H1 (cell line): ENCODE data around the gene PSIP1. TPM values are rescaled to one million over a fixed set of nuclear protein-coding genes. Genes with fewer than 3 reads are reported as not detected.

ENCODE experiments used
- CTCF ChIA-PET: fragments of 300-600 bp; sonication (Branson Sonifier 250); formaldehyde crosslinking; loops from one replicate; lab custom pipeline; 2021; ENCODE audit not compliant: partially characterized antibody; lab: Charles Lee
- POLR2A ChIA-PET: fragments of 300-600 bp; sonication (Branson Sonifier 250); formaldehyde crosslinking; loops from one replicate; lab custom pipeline; 2021; ENCODE audit warnings: inconsistent platforms; ENCODE audit not compliant: partially characterized antibody; lab: Charles Lee
- DNase-seq, 2 experiments: peaks; one replicate each; pipeline versions ENCODE4 v3.0.0 to v3.0.0-alpha.2; 2010 to 2022; ENCODE audit warnings: low spot score in 2 of 2, low read depth in 1 of 2, mixed read lengths in 1 of 2
- FAIRE-seq: peaks from 2 replicates; lab custom pipeline; 2011; peaks lifted over from hg19 to GRCh38; lab: Jason Lieb, UNC
- H2AFZ ChIP-seq: 2 replicates; pipeline ENCODE4 v1.8.1; 2012; ENCODE audit warnings: low read length, inconsistent platforms
- H2AK5ac ChIP-seq: 2 replicates; pipeline ENCODE4 v1.6.1; 2013; ENCODE audit warnings: low read depth, low read length
- H2BK120ac ChIP-seq: replicated peaks from 2 replicates; pipeline ENCODE3; 2013; ENCODE audit warnings: low read depth, low read length, inconsistent platforms
- H2BK12ac ChIP-seq: 2 replicates; pipeline ENCODE4 v1.6.1; 2013; ENCODE audit warnings: low read depth, low read length
- H2BK15ac ChIP-seq: 2 replicates; pipeline ENCODE4 v1.6.1; 2013; ENCODE audit warnings: low read length
- H2BK20ac ChIP-seq: 2 replicates; pipeline ENCODE4 v1.6.1; 2013; ENCODE audit warnings: low read length
- H2BK5ac ChIP-seq: 2 replicates; pipeline ENCODE4 v1.6.1; 2013; ENCODE audit warnings: low read depth, low read length
- H3K14ac ChIP-seq: 2 replicates; pipeline ENCODE4 v1.6.1; 2013; ENCODE audit warnings: inconsistent platforms; ENCODE audit not compliant: insufficient read length
- H3K18ac ChIP-seq: 2 replicates; pipeline ENCODE4 v1.6.1; 2013; ENCODE audit warnings: low read length; ENCODE audit errors: extremely low read depth
- H3K23ac ChIP-seq: 2 replicates; pipeline ENCODE4 v1.6.1; 2013; ENCODE audit warnings: inconsistent platforms; ENCODE audit not compliant: insufficient read length
- H3K23me2 ChIP-seq: 2 replicates; pipeline ENCODE4 v1.6.1; 2013; ENCODE audit warnings: low read depth, low read length
- H3K27ac ChIP-seq: 2 replicates; pipeline ENCODE4 v1.6.1; 2011; ENCODE audit warnings: low read depth, low read length, inconsistent platforms
- H3K27me3 ChIP-seq, 4 experiments: replicated peaks in 1 of 4; 1 replicate in 1 of 4; 2 replicates in 3 of 4; pipeline versions ENCODE4 v1.6.1 to v1.8.1; 2011 to 2013; ENCODE audit warnings: low read length in 3 of 4, mild to moderate bottlenecking in 3 of 4, inconsistent platforms in 2 of 4, mixed read lengths in 2 of 4, moderate library complexity in 1 of 4; ENCODE audit not compliant: control insufficient read depth in 3 of 4, insufficient read depth in 3 of 4; ENCODE audit errors: extremely low read depth in 1 of 4
- H3K36me3 ChIP-seq, 4 experiments: 2 replicates each; pipeline versions ENCODE4 v1.6.1 to v1.8.1; 2011 to 2013; ENCODE audit warnings: mild to moderate bottlenecking in 4 of 4, low read length in 3 of 4, moderate library complexity in 2 of 4, control low read depth in 1 of 4, inconsistent platforms in 1 of 4; ENCODE audit not compliant: insufficient read depth in 4 of 4, control insufficient read depth in 2 of 4
- H3K4ac ChIP-seq: replicated peaks from 2 replicates; pipeline ENCODE3; 2013; ENCODE audit warnings: low read length, low read depth, mixed read lengths, inconsistent platforms; ENCODE audit not compliant: insufficient read length
- H3K4me1 ChIP-seq, 4 experiments: replicated peaks in 1 of 4; 1 replicate in 1 of 4; 2 replicates in 3 of 4; pipeline versions ENCODE4 v1.6.1 to v1.8.1; 2011 to 2013; ENCODE audit warnings: low read length in 3 of 4, inconsistent platforms in 2 of 4, mixed read lengths in 1 of 4; ENCODE audit not compliant: insufficient read depth in 4 of 4, control insufficient read depth in 3 of 4
- H3K4me2 ChIP-seq, 2 experiments: 2 replicates each; pipeline versions ENCODE4 v1.6.1 to v1.8.1; 2011 to 2013; ENCODE audit warnings: low read depth in 2 of 2, low read length in 2 of 2, control low read depth in 1 of 2, inconsistent platforms in 1 of 2, mild to moderate bottlenecking in 1 of 2; ENCODE audit not compliant: insufficient read depth in 1 of 2
- H3K4me3 ChIP-seq, 4 experiments: fragments of 200-600, 300-600 bp in 1 of 4; sonication (generic), shearing (Covaris generic), sonication (Bioruptor Twin) in 1 of 4; 2 replicates each; pipeline versions ENCODE4 v1.5.1 to v1.8.1; 2011 to 2016; ENCODE audit warnings: low read length in 4 of 4, low read depth in 3 of 4, control low read depth in 2 of 4, inconsistent platforms in 2 of 4, mild to moderate bottlenecking in 2 of 4, mixed read lengths in 1 of 4, moderate library complexity in 1 of 4; ENCODE audit not compliant: insufficient read depth in 2 of 4; ENCODE audit errors: extremely low read depth in 1 of 4
- H3K56ac ChIP-seq: replicated peaks from 2 replicates; pipeline ENCODE3; 2013; ENCODE audit warnings: low read depth, mild to moderate bottlenecking, mixed read lengths, low read length, inconsistent platforms; ENCODE audit not compliant: insufficient read length
- H3K79me1 ChIP-seq: 2 replicates; pipeline ENCODE4 v1.6.1; 2013; ENCODE audit warnings: low read depth, low read length, control low read depth
- H3K79me2 ChIP-seq, 2 experiments: 2 replicates each; pipeline versions ENCODE4 v1.6.1 to v1.8.1; 2012 to 2013; ENCODE audit warnings: low read length in 2 of 2, mild to moderate bottlenecking in 2 of 2, inconsistent platforms in 1 of 2; ENCODE audit not compliant: insufficient read depth in 2 of 2, control insufficient read depth in 1 of 2
- H3K9ac ChIP-seq, 4 experiments: replicated peaks in 1 of 4; 1 replicate in 1 of 4; 2 replicates in 3 of 4; pipeline versions ENCODE4 v1.6.1 to v1.8.1; 2011 to 2013; ENCODE audit warnings: low read depth in 3 of 4, low read length in 3 of 4, control low read depth in 2 of 4, mild to moderate bottlenecking in 2 of 4, moderate library complexity in 2 of 4, inconsistent platforms in 1 of 4; ENCODE audit errors: extremely low read depth in 1 of 4
- H3K9me3 ChIP-seq, 2 experiments: 2 replicates each; pipeline versions ENCODE4 v1.6.1 to v1.8.1; 2012 to 2013; ENCODE audit warnings: mild to moderate bottlenecking in 2 of 2, moderate library complexity in 2 of 2, control low read depth in 1 of 2, inconsistent platforms in 1 of 2, low read depth in 1 of 2, low read length in 1 of 2, mixed read lengths in 1 of 2; ENCODE audit not compliant: insufficient read depth in 2 of 2
- H4K20me1 ChIP-seq, 2 experiments: replicated peaks in 1 of 2; 2 replicates each; pipeline versions ENCODE3 to v1.8.1; 2011 to 2013; ENCODE audit warnings: inconsistent platforms in 2 of 2, low read length in 2 of 2, mild to moderate bottlenecking in 1 of 2; ENCODE audit not compliant: insufficient read depth in 2 of 2, control insufficient read depth in 1 of 2
- H4K5ac ChIP-seq: 2 replicates; pipeline ENCODE4 v1.6.1; 2013; ENCODE audit warnings: low read length, low read depth, mixed read lengths, inconsistent platforms; ENCODE audit not compliant: insufficient read length
- H4K8ac ChIP-seq: 2 replicates; pipeline ENCODE4 v1.8.0; 2013; ENCODE audit warnings: mild to moderate bottlenecking, moderate library complexity, low read length, inconsistent platforms; ENCODE audit not compliant: insufficient read depth; ENCODE audit errors: extremely low read depth
- H4K91ac ChIP-seq: replicated peaks from 2 replicates; pipeline ENCODE3; 2013; ENCODE audit warnings: low read length, mixed read lengths, inconsistent platforms; ENCODE audit not compliant: insufficient read length
- BRCA1 ChIP-seq: IDR thresholded peaks from 2 replicates; pipeline ENCODE4 v1.6.1; 2012; ENCODE audit warnings: low read depth, low read length, improper control_type of control experiment
- CBX5 ChIP-seq: fragments of 300-800, 300-1000 bp; sonication (generic); IDR thresholded peaks from 2 replicates; pipeline ENCODE4 v1.7.1; 2016; ENCODE audit warnings: antibody characterized with exemption, low read length, low read depth
- CEBPB ChIP-seq: IDR thresholded peaks from 2 replicates; pipeline ENCODE4 v1.6.1; 2012; ENCODE audit warnings: low read depth, low read length
- CTBP2 ChIP-seq: IDR thresholded peaks from 2 replicates; pipeline ENCODE4 v1.7.0; 2011; ENCODE audit warnings: borderline replicate concordance, mild to moderate bottlenecking, moderate library complexity, mixed read lengths, low read length; ENCODE audit not compliant: insufficient read depth, insufficient read length
- EGR1 ChIP-seq: IDR thresholded peaks from 2 replicates; pipeline ENCODE4 v1.6.1; 2011; ENCODE audit warnings: low read depth, low read length, borderline replicate concordance
- FOSL1 ChIP-seq: IDR thresholded peaks from 2 replicates; pipeline ENCODE4 v1.6.1; 2011; ENCODE audit warnings: mild to moderate bottlenecking, low read depth, low read length, moderate library complexity; ENCODE audit not compliant: insufficient read depth
- KDM1A ChIP-seq: fragments of 200-600, 300-600 bp; sonication (generic); IDR thresholded peaks from 2 replicates; pipeline ENCODE4 v1.7.1; 2016; ENCODE audit warnings: mild to moderate bottlenecking, low read length, borderline replicate concordance
- MAFK ChIP-seq: IDR thresholded peaks from 2 replicates; pipeline ENCODE4 v1.6.1; 2012; ENCODE audit warnings: low read depth, mild to moderate bottlenecking, improper control_type of control experiment, low read length
- POLR2A ChIP-seq, 2 experiments: IDR thresholded peaks; 1 replicate in 1 of 2; 2 replicates in 1 of 2; pipeline ENCODE4 v1.6.1; 2011; ENCODE audit warnings: low read depth in 2 of 2, low read length in 2 of 2, mild to moderate bottlenecking in 2 of 2; ENCODE audit errors: control extremely low read depth in 1 of 2
- SIRT6 ChIP-seq: IDR thresholded peaks from one replicate; pipeline ENCODE4 v1.7.1; 2012; ENCODE audit warnings: low read length, inconsistent platforms
- TBP ChIP-seq: IDR thresholded peaks from 2 replicates; pipeline ENCODE4 v1.6.1; 2011; ENCODE audit warnings: low read depth, low read length, improper control_type of control experiment
- ZNF274 ChIP-seq: IDR thresholded peaks from 2 replicates; pipeline ENCODE4 v1.7.0; 2012; ENCODE audit warnings: low read length, borderline replicate concordance; ENCODE audit errors: extremely low read depth
- WGBS, 2 experiments: shearing (Covaris generic) in 1 of 2; methylation state at CpG; one replicate each; pipeline versions ENCODE4 v1.1.6 to v1.1.7; 2013 to 2015; ENCODE audit warnings: low lambda C conversion rate in 2 of 2, mixed read lengths in 2 of 2, inconsistent platforms in 1 of 2, low coverage in 1 of 2, missing lambda C conversion rate in 1 of 2; ENCODE audit not compliant: insufficient replicate concordance in 2 of 2, insufficient coverage in 1 of 2, insufficient read length in 1 of 2; ENCODE audit errors: extremely low coverage in 1 of 2, missing lambda C conversion rate in 1 of 2; 5-methylcytosine and 5-hydroxymethylcytosine counted together
- polyA plus RNA-seq, 7 experiments: library from polyadenylated mRNA; depleted of rRNA in 3 of 7; stranded (reverse) in 5 of 7; unstranded in 2 of 7; fragments of >200 nt in 5 of 7; fragments of 200-250 nt in 2 of 7; gene quantifications; 1 replicate in 5 of 7; 2 replicates in 1 of 7; 4 replicates in 1 of 7; pipeline versions ENCODE4 v1.2.1 to v1.2.3, GENCODE V29; 2011 to 2013; ENCODE audit warnings: missing spikeins in 2 of 7, mixed read lengths in 2 of 7
- total RNA-seq: library from RNA; stranded (reverse); fragmentation: NEBNext Ultra II Directional; extraction: Animal tissue kit (Norgen Biotek cat#: 25700); gene quantifications from 2 replicates; pipeline ENCODE4 v1.2.1, GENCODE V29; 2021

PSIP1 gene
- total and polyA plus RNA-seq, 2 of the 8 experiments (the other 6 are each of a cell fraction or from before 2014, with no cell fraction given) = 63.3 to 387 TPM

DNA sequence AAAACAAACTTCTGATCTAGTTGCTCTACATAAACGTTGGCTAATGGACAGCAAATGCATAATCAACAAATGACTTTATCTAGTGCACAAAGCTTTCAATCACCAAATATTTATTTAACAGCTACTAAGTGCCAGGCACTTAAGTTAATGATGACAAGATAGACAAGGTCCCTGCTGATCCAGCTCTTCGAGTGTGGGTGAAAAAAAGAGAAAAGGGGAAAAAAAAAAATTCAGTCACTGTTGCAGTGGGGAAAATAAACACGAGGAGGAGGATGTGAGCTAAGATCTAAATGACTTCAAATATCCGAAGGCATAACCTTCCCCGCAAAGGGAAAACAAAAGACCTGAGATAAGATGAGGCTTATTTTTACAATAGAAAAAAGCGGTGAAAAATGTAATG is 9.6 kb downstream of the PSIP1 start:
- H3K18ac ChIP-seq = no peak overlapping the region
- TF ChIP-seq POLR2A (IDR thresholded peaks at IDR 0.05; ENCODE audit: control extremely low read depth in 1 of 2, low read depth in 2 of 2, low read length in 2 of 2) = no peak
- TF ChIP-seq CTBP2 = no peak
- no peak for TF ChIP-seq TBP
- no peak for TF ChIP-seq EGR1
- no peak for TF ChIP-seq ZNF274
- no peak for TF ChIP-seq KDM1A
- no peak for TF ChIP-seq SIRT6
- TF ChIP-seq CEBPB = no peak
- TF ChIP-seq CBX5 = no peak
- TF ChIP-seq FOSL1 = no peak
- TF ChIP-seq BRCA1 = no peak
- TF ChIP-seq MAFK = no peak
- H3K9ac ChIP-seq = no peak overlapping the region
- no peak overlapping the region for H4K91ac ChIP-seq
- no peak overlapping the region for H3K14ac ChIP-seq
- no peak overlapping the region for H3K4me3 ChIP-seq
- no peak overlapping the region for H2BK120ac ChIP-seq
- no peaks in the 10 kb centered on the region for H3K27me3 ChIP-seq
- H2AFZ ChIP-seq = no peak overlapping the region
- H3K79me2 ChIP-seq = peaks cover 43 to 100% of the 10 kb centered on the region in 2 experiments
- no peaks in the 10 kb centered on the region for H3K23me2 ChIP-seq
- no peak overlapping the region for H3K4me2 ChIP-seq
- H3K79me1 ChIP-seq = no peaks in the 10 kb centered on the region; the same call in 1 of the 2 replicates
- WGBS, 2 experiments = 90% methylated on average over 6 of the region's 6 CpGs; no CpG with 5 or more reads in 1 of the 2 experiments
- no peak overlapping the region for H3K4ac ChIP-seq
- H3K27ac ChIP-seq = no peak overlapping the region
- POLR2A ChIA-PET = interaction anchor here (0.9 to 8.7 kb wide), 10 partner anchors 7 to 52 kb away, joined by 3 to 133 read pairs (median 4); partner anchors contain the start of genes CCDC171 and PSIP1
- peaks cover 16 to 90% (median 55%) of the 10 kb centered on the region in 4 experiments for H3K36me3 ChIP-seq
- no peak overlapping the region for H3K56ac ChIP-seq
- FAIRE-seq = no peak
- no peaks in the 10 kb centered on the region for H3K9me3 ChIP-seq
- H2BK20ac ChIP-seq = no peak overlapping the region
- no peak overlapping the region for H2BK15ac ChIP-seq
- H4K8ac ChIP-seq = no peak overlapping the region
- H2AK5ac ChIP-seq = no peak overlapping the region
- no peak overlapping the region for H2BK5ac ChIP-seq
- peaks cover 19 to 27% of the 10 kb centered on the region in 2 experiments for H4K20me1 ChIP-seq
- H2BK12ac ChIP-seq = no peak overlapping the region
- no peak overlapping the region for H4K5ac ChIP-seq
- H3K23ac ChIP-seq = no peak overlapping the region
- no peak for DNase-seq
- H3K4me1 ChIP-seq = no peaks in the 10 kb centered on the region
- CTCF ChIA-PET = interaction anchor here (0.8 to 2.4 kb wide), 6 partner anchors 9 to 29 kb away, joined by 3 to 7 read pairs (median 4); no protein-coding TSS in a partner anchor
